Ishikawa (cell line): Measurements from ENCODE around the gene SMPDL3B.

Experiments used
- CEBPB ChIP-seq: IDR thresholded peaks from 2 replicates; pipeline ENCODE4 v1.6.1; 2012
- CREB1 ChIP-seq: IDR thresholded peaks from 2 replicates; pipeline ENCODE4 v1.6.1; 2012; ENCODE audit warnings: low read depth
- EGR1 ChIP-seq: IDR thresholded peaks from 2 replicates; pipeline ENCODE4 v1.6.1; 2012
- EP300 ChIP-seq: IDR thresholded peaks from 2 replicates; pipeline ENCODE4 v1.6.1; 2012; ENCODE audit warnings: borderline replicate concordance
- FOXM1 ChIP-seq: IDR thresholded peaks from 2 replicates; pipeline ENCODE4 v1.6.1; 2012; ENCODE audit warnings: low read depth, borderline replicate concordance
- MAX ChIP-seq: IDR thresholded peaks from 2 replicates; pipeline ENCODE4 v1.6.1; 2012
- NFIC ChIP-seq: IDR thresholded peaks from 2 replicates; pipeline ENCODE4 v1.6.1; 2012
- RAD21 ChIP-seq: IDR thresholded peaks from 2 replicates; pipeline ENCODE4 v1.6.1; 2012; ENCODE audit warnings: low read depth
- REST ChIP-seq: IDR thresholded peaks from 2 replicates; pipeline ENCODE4 v1.6.1; 2012; ENCODE audit warnings: low read depth, mild to moderate bottlenecking
- TAF1 ChIP-seq: IDR thresholded peaks from 2 replicates; pipeline ENCODE4 v1.6.1; 2012; ENCODE audit warnings: low read depth, mild to moderate bottlenecking
- TCF12 ChIP-seq: IDR thresholded peaks from 2 replicates; pipeline ENCODE4 v1.6.1; 2012; ENCODE audit warnings: low read depth
- TEAD4 ChIP-seq: IDR thresholded peaks from 2 replicates; pipeline ENCODE4 v1.6.1; 2012
- USF1 ChIP-seq: IDR thresholded peaks from 2 replicates; pipeline ENCODE4 v1.6.1; 2012
- YY1 ChIP-seq: IDR thresholded peaks from 2 replicates; pipeline ENCODE4 v1.6.1; 2012; ENCODE audit warnings: low read depth
- ZBTB7A ChIP-seq: IDR thresholded peaks from 2 replicates; pipeline ENCODE4 v1.6.1; 2012; ENCODE audit warnings: low read depth

SMPDL3B gene

GRCh38 chr1:27915082-27915575, 19.7 kb upstream of the SMPDL3B start:
- TF ChIP-seq REST (no peak), RAD21 (no peak), USF1 (no peak), EP300 (no peak), CREB1 (no peak), TAF1 (no peak)

GRCh38 chr1:27922272-27922671, 12.5 kb upstream of the SMPDL3B start:
- TF ChIP-seq FOXM1 (no peak), ZBTB7A (no peak), REST (no peak), USF1 (no peak), CREB1 (no peak), TCF12 (no peak), CEBPB (no peak), NFIC (no peak), TAF1 (no peak), RAD21 (no peak), EP300 (no peak), MAX (no peak), YY1 (no peak)

GRCh38 chr1:27928216-27928954, 6.4 kb upstream of the SMPDL3B start:
- TF ChIP-seq EP300 = no peak
- no peak for TF ChIP-seq CREB1
- TF ChIP-seq MAX = no peak
- TF ChIP-seq REST = no peak
- TF ChIP-seq USF1 = no peak
- no peak for TF ChIP-seq FOXM1
- TF ChIP-seq ZBTB7A = no peak
- no peak for TF ChIP-seq YY1
- TF ChIP-seq EGR1 = no peak
- TF ChIP-seq CEBPB = no peak
- TF ChIP-seq NFIC = no peak
- no peak for TF ChIP-seq TCF12
- TF ChIP-seq TAF1 = no peak
- no peak for TF ChIP-seq RAD21
- no peak for TF ChIP-seq TEAD4

GRCh38 chr1:27931184-27931583, 3.6 kb upstream of the SMPDL3B start:
- no peak for TF ChIP-seq REST
- TF ChIP-seq ZBTB7A = no peak
- no peak for TF ChIP-seq YY1
- TF ChIP-seq USF1 = no peak
- TF ChIP-seq TAF1 = no peak
- TF ChIP-seq RAD21 = no peak
- no peak for TF ChIP-seq TEAD4
